Fibroblast of pulmonary artery (primary cell): ENCODE data around the gene INHBB.
"Not testable (repeated sequence)": the region's sequence is repeated elsewhere in the genome, so short reads cannot be mapped to it uniquely, and the experiment has no call there.

Source experiments
- DNase-seq: peaks from one replicate; pipeline ENCODE4 v3.0.0-alpha.2; 2010; ENCODE audit warnings: low read depth
- H3K4me3 ChIP-seq: replicated peaks from 2 replicates; pipeline ENCODE4 v1.5.1; 2011; ENCODE audit warnings: low read depth, mild to moderate bottlenecking, control low read depth, low read length, moderate library complexity
- TF ChIP-seq, protein P1 (sequence below): IDR thresholded peaks from 2 replicates; pipeline ENCODE4 v1.5.1; 2011; ENCODE audit warnings: mild to moderate bottlenecking, control low read depth, low read length, inconsistent platforms; ENCODE audit errors: missing control alignments

Gene INHBB

DNA sequence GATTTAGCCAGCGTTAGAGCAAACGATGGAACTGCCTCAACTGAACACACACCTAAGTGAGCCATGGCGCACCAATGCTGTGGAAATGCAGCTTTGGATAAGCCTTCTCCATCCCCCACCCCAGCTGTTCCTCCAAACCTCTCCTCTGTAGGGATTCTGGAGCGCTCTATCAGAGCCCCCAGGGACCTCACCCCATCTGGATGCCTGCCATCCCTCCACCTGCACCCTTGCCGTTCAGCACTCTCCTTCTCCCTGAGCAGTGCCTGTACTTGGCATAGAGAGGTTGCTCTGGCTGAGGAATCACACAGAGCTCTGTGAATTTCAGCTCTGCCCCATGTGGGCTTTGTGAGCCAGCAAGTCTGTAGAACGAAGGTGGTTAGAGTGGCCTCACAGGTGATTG is 42.8 kb upstream of the INHBB start:
- TF ChIP-seq, protein P1, sequence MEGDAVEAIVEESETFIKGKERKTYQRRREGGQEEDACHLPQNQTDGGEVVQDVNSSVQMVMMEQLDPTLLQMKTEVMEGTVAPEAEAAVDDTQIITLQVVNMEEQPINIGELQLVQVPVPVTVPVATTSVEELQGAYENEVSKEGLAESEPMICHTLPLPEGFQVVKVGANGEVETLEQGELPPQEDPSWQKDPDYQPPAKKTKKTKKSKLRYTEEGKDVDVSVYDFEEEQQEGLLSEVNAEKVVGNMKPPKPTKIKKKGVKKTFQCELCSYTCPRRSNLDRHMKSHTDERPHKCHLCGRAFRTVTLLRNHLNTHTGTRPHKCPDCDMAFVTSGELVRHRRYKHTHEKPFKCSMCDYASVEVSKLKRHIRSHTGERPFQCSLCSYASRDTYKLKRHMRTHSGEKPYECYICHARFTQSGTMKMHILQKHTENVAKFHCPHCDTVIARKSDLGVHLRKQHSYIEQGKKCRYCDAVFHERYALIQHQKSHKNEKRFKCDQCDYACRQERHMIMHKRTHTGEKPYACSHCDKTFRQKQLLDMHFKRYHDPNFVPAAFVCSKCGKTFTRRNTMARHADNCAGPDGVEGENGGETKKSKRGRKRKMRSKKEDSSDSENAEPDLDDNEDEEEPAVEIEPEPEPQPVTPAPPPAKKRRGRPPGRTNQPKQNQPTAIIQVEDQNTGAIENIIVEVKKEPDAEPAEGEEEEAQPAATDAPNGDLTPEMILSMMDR = no peak

DNA sequence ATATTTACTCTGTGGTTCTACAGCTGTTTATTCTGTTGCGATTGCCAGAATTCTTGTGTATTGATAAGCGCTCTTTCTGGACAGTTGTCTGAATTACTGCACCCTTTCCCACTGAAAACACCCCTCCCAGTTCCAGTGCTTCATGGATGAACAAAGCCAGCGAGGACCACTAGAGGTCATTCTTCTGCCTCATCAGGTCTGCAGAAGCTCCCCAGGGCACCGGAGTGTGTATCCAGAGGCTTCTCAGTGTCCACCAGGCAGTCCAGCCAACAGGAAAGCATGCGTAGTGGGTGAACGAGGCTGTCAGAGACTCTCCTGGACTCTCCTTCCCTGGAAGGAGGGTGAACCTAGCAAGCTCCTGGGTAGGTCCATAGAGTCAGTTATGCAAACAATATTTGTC is 40.6 kb upstream of the INHBB start:
- DNase-seq = peak; percentile 36
- no peak overlapping the region for H3K4me3 ChIP-seq
- TF ChIP-seq, protein P1 = peak; percentile 45

More for the DNA sequence above, 42.8 kb upstream of the INHBB start:
- no peak for DNase-seq
- no peak overlapping the region for H3K4me3 ChIP-seq

DNA sequence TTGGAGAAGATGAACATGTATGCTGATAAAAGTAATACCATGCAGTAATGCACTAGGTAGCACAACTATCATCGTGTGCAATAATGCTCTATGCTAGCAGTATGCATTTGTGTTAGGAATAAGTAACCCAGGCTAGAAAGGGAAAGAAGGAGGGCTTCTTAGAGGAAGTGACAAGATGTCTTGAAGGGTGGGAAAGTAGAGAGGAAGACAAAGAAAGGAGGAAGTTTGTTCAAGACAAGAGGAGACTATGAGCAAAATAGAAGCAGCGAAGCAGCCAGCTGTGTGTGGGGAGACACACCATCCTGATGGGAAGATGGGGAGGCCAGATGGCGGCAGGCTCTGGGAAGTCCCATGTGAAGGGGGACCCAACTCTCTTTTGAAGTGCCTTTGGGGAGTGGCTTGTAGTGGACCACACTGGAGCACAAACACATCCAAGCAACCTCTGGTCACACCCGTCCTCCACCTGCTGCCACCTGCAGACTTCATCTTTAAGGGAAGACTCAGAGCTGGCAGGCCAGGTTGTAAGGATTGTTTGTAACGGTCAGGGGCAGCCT is 39.9 kb upstream of the INHBB start:
- TF ChIP-seq, protein P1 = no peak
- no peak for DNase-seq
- H3K4me3 ChIP-seq = no peak overlapping the region

DNA sequence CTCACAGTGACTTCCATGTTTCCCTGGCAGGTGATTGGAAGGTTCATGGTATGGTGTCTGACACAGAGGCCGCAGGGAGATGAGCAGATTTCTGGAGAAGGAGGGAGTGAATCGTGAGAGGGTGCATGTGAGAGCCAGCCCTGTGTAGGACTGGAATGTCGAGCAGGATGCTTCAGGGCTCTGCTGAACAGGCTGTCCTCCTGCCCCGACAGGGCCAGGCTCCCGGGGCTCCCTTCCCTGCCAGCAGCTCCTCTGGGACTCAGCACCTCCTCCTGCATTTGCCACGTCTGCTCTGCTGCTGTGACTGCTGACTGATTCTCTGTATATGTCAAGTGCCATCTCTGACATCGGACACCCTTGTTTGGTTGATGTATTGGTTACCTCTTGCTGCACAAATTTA is 38.5 kb upstream of the INHBB start:
- H3K4me3 ChIP-seq = no peak overlapping the region
- TF ChIP-seq, protein P1 = no peak
- no peak for DNase-seq

DNA sequence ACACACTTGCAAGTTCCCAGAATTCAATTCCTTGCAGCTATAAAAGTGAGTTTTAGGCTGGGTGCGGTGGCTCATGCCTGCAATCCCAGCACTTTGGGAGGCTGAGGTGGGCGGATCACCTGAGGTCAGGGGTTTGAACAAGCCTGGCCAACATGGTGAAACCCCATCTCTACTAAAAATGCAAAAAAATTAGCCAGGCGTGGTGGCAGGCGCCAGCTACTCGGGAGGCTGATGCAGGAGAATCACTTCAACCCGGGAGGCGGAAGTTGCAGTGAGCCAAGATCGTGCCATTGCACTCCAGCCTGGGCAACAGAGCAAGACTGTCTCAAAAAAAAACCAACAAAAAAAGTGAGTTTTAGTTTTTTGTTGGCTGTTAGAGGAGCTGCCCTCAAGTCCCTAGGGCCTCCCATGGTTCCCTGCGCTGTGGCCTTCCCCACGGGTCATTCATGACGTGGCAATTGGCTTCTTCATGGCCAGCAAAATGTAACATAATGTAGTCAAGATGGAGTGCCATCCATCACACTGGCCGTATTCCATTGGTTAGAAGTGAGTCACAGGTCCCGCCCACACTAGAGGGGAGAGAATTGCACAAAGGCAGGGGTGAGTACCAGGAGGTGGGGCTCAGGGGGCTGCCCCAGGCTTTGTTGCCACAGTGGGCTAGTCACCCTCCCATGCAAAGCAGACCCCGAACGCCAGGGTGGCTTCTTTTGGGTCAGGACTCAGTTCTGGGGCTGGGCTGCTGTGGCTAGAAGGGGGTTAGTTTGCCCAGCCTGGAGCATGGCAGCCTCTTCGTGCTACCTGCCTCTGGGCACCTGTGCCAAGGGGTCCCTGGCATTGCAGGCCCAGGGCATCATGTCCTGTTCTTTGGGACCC is 37.7 kb upstream of the INHBB start:
- TF ChIP-seq, protein P1 = no peak
- no peak for DNase-seq

DNA sequence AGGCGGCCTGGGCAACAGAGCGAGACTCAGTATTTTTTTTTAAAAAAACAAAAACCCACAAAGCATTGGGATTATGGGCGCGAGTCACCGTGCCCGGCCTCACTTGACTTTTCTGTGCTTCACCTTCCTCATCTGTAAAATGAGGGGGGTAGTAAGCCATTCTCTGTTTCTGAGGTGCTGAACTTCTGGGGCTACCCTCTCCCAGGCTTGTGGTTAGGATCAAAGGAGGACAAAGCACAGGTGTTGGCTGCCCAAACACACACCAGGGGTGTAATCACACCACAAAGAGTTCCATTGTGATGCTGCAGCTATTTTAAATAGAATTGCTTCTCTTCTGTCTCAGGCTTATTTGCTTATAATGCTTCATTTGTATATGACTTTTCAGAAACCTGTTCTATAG is 35.8 kb upstream of the INHBB start:
- H3K4me3 ChIP-seq = no peak overlapping the region
- DNase-seq = no peak
- TF ChIP-seq, protein P1 = no peak

More for the DNA sequence above, 37.7 kb upstream of the INHBB start:
- H3K4me3 ChIP-seq = no peak overlapping the region

DNA sequence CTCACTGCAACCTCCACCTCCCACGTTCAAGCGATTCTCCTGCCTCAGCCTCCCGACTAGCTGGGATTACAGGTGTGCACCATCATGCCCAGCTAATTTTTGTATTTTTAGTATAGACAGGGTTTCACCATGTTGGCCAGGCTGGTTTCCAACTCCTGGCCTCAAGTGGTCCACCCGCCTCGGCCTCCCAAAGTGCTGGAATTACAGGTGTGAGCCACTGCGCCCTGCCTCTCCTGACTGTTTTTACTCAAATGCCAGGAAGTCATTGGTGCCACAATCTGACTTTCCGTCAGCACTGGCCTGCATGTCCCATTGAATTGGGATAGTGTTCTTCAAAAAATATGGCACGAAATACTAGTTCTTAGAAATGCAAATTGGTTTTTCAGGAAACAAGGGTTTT is 35.1 kb upstream of the INHBB start:
- not testable (repeated sequence) for DNase-seq, H3K4me3 ChIP-seq
